Tibial nerve (tissue), 3 donors: Measurements from ENCODE around the gene CD226.

ENCODE experiments used
- POLR2A ChIP-seq, 2 donors: fragments of 450-650 bp; IDR thresholded peaks; one replicate each; pipeline ENCODE4 v1.6.1; 2017; ENCODE audit warnings: antibody characterized with exemption in 2 of 2, mild to moderate bottlenecking in 2 of 2, moderate library complexity in 2 of 2
- TF ChIP-seq, protein P1 (sequence below), 5 experiments: fragments of 200-600 bp in 3 of 5; fragments of 450-650 bp in 2 of 5; sonication (generic) in 3 of 5; IDR thresholded peaks; one replicate each; pipeline ENCODE4 v1.5.1; 2016 to 2019; ENCODE audit warnings: antibody characterized with exemption in 5 of 5, mild to moderate bottlenecking in 3 of 5, moderate library complexity in 2 of 5

DNA sequence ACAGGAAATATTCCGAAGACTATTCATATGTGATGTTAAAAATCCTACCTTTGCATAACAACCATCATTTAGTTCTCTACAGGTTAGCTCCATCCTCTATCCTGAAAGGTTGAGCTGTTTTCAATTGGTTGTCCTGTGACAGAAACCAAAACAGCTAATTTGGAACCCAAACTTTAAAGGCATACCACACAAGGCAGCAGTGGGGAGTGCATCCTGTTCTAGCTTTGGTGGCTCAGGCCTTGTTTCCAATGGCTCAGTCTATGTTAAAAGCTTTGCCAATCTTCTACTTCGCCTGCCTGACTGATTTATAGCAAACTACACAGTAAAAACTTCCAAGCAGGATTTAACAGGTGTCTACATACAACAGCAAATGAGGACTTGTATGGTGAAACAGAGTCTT lies 3.2 kb downstream of the CD226 start:
- TF ChIP-seq, protein P1, sequence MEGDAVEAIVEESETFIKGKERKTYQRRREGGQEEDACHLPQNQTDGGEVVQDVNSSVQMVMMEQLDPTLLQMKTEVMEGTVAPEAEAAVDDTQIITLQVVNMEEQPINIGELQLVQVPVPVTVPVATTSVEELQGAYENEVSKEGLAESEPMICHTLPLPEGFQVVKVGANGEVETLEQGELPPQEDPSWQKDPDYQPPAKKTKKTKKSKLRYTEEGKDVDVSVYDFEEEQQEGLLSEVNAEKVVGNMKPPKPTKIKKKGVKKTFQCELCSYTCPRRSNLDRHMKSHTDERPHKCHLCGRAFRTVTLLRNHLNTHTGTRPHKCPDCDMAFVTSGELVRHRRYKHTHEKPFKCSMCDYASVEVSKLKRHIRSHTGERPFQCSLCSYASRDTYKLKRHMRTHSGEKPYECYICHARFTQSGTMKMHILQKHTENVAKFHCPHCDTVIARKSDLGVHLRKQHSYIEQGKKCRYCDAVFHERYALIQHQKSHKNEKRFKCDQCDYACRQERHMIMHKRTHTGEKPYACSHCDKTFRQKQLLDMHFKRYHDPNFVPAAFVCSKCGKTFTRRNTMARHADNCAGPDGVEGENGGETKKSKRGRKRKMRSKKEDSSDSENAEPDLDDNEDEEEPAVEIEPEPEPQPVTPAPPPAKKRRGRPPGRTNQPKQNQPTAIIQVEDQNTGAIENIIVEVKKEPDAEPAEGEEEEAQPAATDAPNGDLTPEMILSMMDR (IDR thresholded peaks at IDR 0.05): no peak
- TF ChIP-seq POLR2A (IDR thresholded peaks at IDR 0.05): no peak
